Measurements from ENCODE around the gene TTN. TPM values are rescaled to one million over a fixed set of nuclear protein-coding genes. Genes with fewer than 3 reads are reported as not detected.

TTN gene
- total and polyA plus RNA-seq, 4 donors, result 0.53 to 47.4 (median 19.7) TPM

GRCh38 chr2:178707476-178707875 lies 99.7 kb downstream of the TTN start:
- H3K9ac ChIP-seq (ENCODE audit: insufficient read depth in 1 of 2, low read length in 2 of 2), result no peak overlapping the region
- TF ChIP-seq CTCF (IDR thresholded peaks at IDR 0.05; ENCODE audit: control extremely low read depth, extremely low read depth), result no peak
- H3K9me3 ChIP-seq (ENCODE audit: control insufficient read depth in 4 of 4, insufficient read depth in 3 of 4, low read length in 3 of 4), result no peaks in the 10 kb centered on the region
- no peak overlapping the region for H3K4me3 ChIP-seq
- H3K27me3 ChIP-seq (ENCODE audit: control insufficient read depth in 3 of 3, insufficient read depth in 3 of 3, low read length in 2 of 3), result no peaks in the 10 kb centered on the region
- WGBS, 2 donors, result 86 to 90% methylated on average over 2 of the region's 2 CpGs
- no peak for DNase-seq
- ATAC-seq (ENCODE audit: insufficient read depth, low FRiP score), result no peak
- H3K4me1 ChIP-seq (ENCODE audit: control insufficient read depth in 5 of 5, insufficient read depth in 5 of 5, low read length in 5 of 5), result no peaks in the 10 kb centered on the region
- no peak overlapping the region for H3K27ac ChIP-seq (ENCODE audit: low read depth in 1 of 2, low read length in 1 of 2)
- H3K36me3 ChIP-seq (ENCODE audit: control insufficient read depth in 4 of 4, insufficient read depth in 4 of 4, low read length in 4 of 4), result peaks cover 0 to 30% (median 0%) of the 10 kb centered on the region in 4 donors

DNA sequence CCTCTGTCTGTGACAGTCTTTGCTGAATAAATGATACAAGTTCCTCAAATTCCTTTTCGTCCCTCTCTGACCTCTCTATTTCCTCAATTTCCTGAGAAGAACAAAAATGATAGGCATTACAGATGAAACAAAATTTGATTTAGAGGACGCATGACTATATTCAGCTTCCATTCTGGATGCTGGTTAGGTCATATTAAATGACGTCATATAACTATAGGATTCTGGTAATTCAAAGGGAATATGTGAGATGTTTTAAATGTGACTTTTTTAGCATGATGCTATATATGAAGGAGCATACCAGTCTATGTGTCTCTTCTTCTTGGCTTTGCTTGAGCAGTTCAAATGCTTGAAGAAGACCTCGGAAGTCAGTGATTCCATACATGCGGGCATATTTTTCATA lies 102.3 kb downstream of the TTN start:
- no peaks in the 10 kb centered on the region for H3K9me3 ChIP-seq (ENCODE audit: control insufficient read depth in 4 of 4, insufficient read depth in 3 of 4, low read length in 3 of 4)
- no peak overlapping the region for H3K4me3 ChIP-seq
- H3K36me3 ChIP-seq (ENCODE audit: control insufficient read depth in 4 of 4, insufficient read depth in 4 of 4, low read length in 4 of 4), result peaks cover 0 to 29% (median 0%) of the 10 kb centered on the region in 4 donors
- ATAC-seq (ENCODE audit: insufficient read depth, low FRiP score) (no peak), DNase-seq (no peak)
- no peak overlapping the region for H3K9ac ChIP-seq (ENCODE audit: insufficient read depth in 1 of 2, low read length in 2 of 2)
- 81 to 89% methylated on average over 5 of the region's 5 CpGs for WGBS, 2 donors
- H3K4me1 ChIP-seq (ENCODE audit: control insufficient read depth in 5 of 5, insufficient read depth in 5 of 5, low read length in 5 of 5), result no peaks in the 10 kb centered on the region
- no peak overlapping the region for H3K27ac ChIP-seq (ENCODE audit: low read depth in 1 of 2, low read length in 1 of 2)
- no peaks in the 10 kb centered on the region for H3K27me3 ChIP-seq (ENCODE audit: control insufficient read depth in 3 of 3, insufficient read depth in 3 of 3, low read length in 2 of 3)
- no peak for TF ChIP-seq CTCF (IDR thresholded peaks at IDR 0.05; ENCODE audit: control extremely low read depth, extremely low read depth)

DNA sequence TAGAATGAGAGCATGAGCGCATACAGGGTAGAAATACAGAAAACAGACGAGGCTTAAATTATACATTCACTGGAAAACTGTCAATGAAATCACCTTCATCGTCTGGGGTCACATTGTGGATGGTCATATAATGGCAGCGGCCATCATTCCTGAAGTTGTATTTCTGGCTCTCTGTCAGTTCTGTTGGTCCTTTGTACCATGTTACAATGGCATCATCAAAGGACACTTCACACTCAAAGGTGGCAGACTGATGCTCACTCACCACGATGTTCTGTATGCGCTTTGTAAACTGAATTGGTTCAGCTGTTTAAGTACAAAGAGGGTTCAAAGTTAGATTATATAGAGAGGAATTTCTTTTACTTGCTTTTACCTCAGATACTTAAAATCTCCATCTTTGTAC lies 104.9 kb downstream of the TTN start:
- 90 to 91% methylated on average over 6 of the region's 6 CpGs for WGBS, 2 donors
- H3K4me3 ChIP-seq, result no peak overlapping the region
- H3K9ac ChIP-seq (ENCODE audit: insufficient read depth in 1 of 2, low read length in 2 of 2), result no peak overlapping the region
- H3K27ac ChIP-seq (ENCODE audit: low read depth in 1 of 2, low read length in 1 of 2), result no peak overlapping the region
- no peaks in the 10 kb centered on the region for H3K4me1 ChIP-seq (ENCODE audit: control insufficient read depth in 5 of 5, insufficient read depth in 5 of 5, low read length in 5 of 5)
- DNase-seq (no peak), ATAC-seq (ENCODE audit: insufficient read depth, low FRiP score) (no peak)
- no peak for TF ChIP-seq CTCF (IDR thresholded peaks at IDR 0.05; ENCODE audit: control extremely low read depth, extremely low read depth)
- no peaks in the 10 kb centered on the region for H3K27me3 ChIP-seq (ENCODE audit: control insufficient read depth in 3 of 3, insufficient read depth in 3 of 3, low read length in 2 of 3)
- H3K9me3 ChIP-seq (ENCODE audit: control insufficient read depth in 4 of 4, insufficient read depth in 3 of 4, low read length in 3 of 4), result no peaks in the 10 kb centered on the region
- H3K36me3 ChIP-seq (ENCODE audit: control insufficient read depth in 4 of 4, insufficient read depth in 4 of 4, low read length in 4 of 4), result peaks cover 0 to 24% (median 0%) of the 10 kb centered on the region in 4 donors

- peak in 1 of 3 donors; percentile 1 for DNase-seq
- no peak overlapping the region for H3K9ac ChIP-seq (ENCODE audit: insufficient read depth in 1 of 2, low read length in 2 of 2)
- no peak overlapping the region for H3K27ac ChIP-seq (ENCODE audit: low read depth in 1 of 2, low read length in 1 of 2)
- H3K4me1 ChIP-seq (ENCODE audit: control insufficient read depth in 5 of 5, insufficient read depth in 5 of 5, low read length in 5 of 5), result no peaks in the 10 kb centered on the region
- no peaks in the 10 kb centered on the region for H3K27me3 ChIP-seq (ENCODE audit: control insufficient read depth in 3 of 3, insufficient read depth in 3 of 3, low read length in 2 of 3)
- no peaks in the 10 kb centered on the region for H3K9me3 ChIP-seq (ENCODE audit: control insufficient read depth in 4 of 4, insufficient read depth in 3 of 4, low read length in 3 of 4)
- WGBS, 2 donors, result 49 to 61% methylated on average over 9 of the region's 9 CpGs
- ATAC-seq (ENCODE audit: insufficient read depth, low FRiP score), result no peak
- no peak overlapping the region for H3K4me3 ChIP-seq
- peak; percentile 18 for TF ChIP-seq CTCF (IDR thresholded peaks at IDR 0.05; ENCODE audit: control extremely low read depth, extremely low read depth)
- H3K36me3 ChIP-seq (ENCODE audit: control insufficient read depth in 4 of 4, insufficient read depth in 4 of 4, low read length in 4 of 4), result peaks cover 0 to 19% (median 0%) of the 10 kb centered on the region in 4 donors
Observed at GRCh38 chr2:178700922-178701342, 106.3 kb downstream of the TTN start.
